A673 (cell line): ENCODE measurements around the gene ERAP2. TPM values are rescaled to one million over a fixed set of nuclear protein-coding genes. Genes with fewer than 3 reads are reported as not detected.

Experiments
- BruUV-seq: library from RNA; stranded (reverse); fragments of 400-500 nt; replicated peaks from 2 replicates; lab custom pipeline; 2021; lab: Mats Ljungman, UMichigan
- CTCF ChIA-PET: fragments of 300-600 bp; sonication (Branson Sonifier 250); formaldehyde crosslinking; loops from one replicate; lab custom pipeline; 2022; ENCODE audit warnings: antibody characterized with exemption; lab: Charles Lee
- POLR2A ChIA-PET: fragments of 300-600 bp; sonication (Branson Sonifier 250); formaldehyde crosslinking; loops from one replicate; lab custom pipeline; 2022; ENCODE audit warnings: antibody characterized with exemption; ENCODE audit not compliant: low non-redundant PET; lab: Charles Lee
- DNase-seq: peaks from one replicate; pipeline ENCODE4 v3.0.0-alpha.2; 2015; ENCODE audit warnings: low spot score
- H3K27ac ChIP-seq: fragments of 200-600 bp; sonication (generic); 2 replicates; pipeline ENCODE4 v1.5.1; 2016; ENCODE audit warnings: mixed run types, low read depth, mild to moderate bottlenecking, mixed read lengths, antibody characterized with exemption, low read length; ENCODE audit not compliant: poor library complexity, severe bottlenecking
- H3K27me3 ChIP-seq: fragments of 200-600 bp; sonication (generic); replicated peaks from 2 replicates; pipeline ENCODE4 v1.6.1; 2017; ENCODE audit warnings: mixed run types, low read depth, mild to moderate bottlenecking, mixed read lengths, antibody characterized with exemption, low read length; ENCODE audit not compliant: insufficient read depth, poor library complexity
- H3K36me3 ChIP-seq: fragments of 200-600 bp; sonication (generic); 2 replicates; pipeline ENCODE4 v1.6.1; 2016; ENCODE audit warnings: mixed run types, mild to moderate bottlenecking, mixed read lengths, antibody characterized with exemption, low read length; ENCODE audit not compliant: insufficient read depth, poor library complexity, severe bottlenecking
- H3K4me1 ChIP-seq: fragments of 200-600 bp; sonication (generic); 2 replicates; pipeline ENCODE4 v1.6.1; 2017; ENCODE audit warnings: mixed run types, mild to moderate bottlenecking, mixed read lengths, antibody characterized with exemption, low read length; ENCODE audit not compliant: insufficient read depth, poor library complexity, severe bottlenecking
- H3K4me3 ChIP-seq: fragments of 200-600 bp; sonication (generic); 2 replicates; pipeline ENCODE4 v1.5.1; 2016; ENCODE audit warnings: low read depth, mixed run types, mild to moderate bottlenecking, mixed read lengths, low read length; ENCODE audit not compliant: poor library complexity, severe bottlenecking
- H3K9me3 ChIP-seq: fragments of 200-600 bp; sonication (generic); 2 replicates; pipeline ENCODE4 v1.6.1; 2016; ENCODE audit warnings: mixed run types, low read depth, mild to moderate bottlenecking, mixed read lengths, antibody characterized with exemption, low read length; ENCODE audit not compliant: poor library complexity, severe bottlenecking
- EZH2 ChIP-seq: fragments of 200-600 bp; sonication (generic); IDR thresholded peaks from 2 replicates; pipeline ENCODE4 v1.6.1; 2017; ENCODE audit warnings: borderline replicate concordance, low read depth, mild to moderate bottlenecking, mixed read lengths, antibody characterized with exemption, low read length; ENCODE audit not compliant: poor library complexity, severe bottlenecking
- intact Hi-C: fragments of 100-400 bp; cut with micrococcal nuclease; formaldehyde crosslinking; loops from one replicate; pipeline ENCODE4 v1.10.0; 2022; ENCODE audit not compliant: unreplicated experiment
- total RNA-seq: library from RNA; stranded (reverse); gene quantifications from 2 replicates; pipeline ENCODE4 v1.2.3, GENCODE V29; 2021
- TF ChIP-seq, protein P1 (sequence below): fragments of 300-800, 200-600 bp; sonication (generic); conservative IDR thresholded peaks from 2 replicates; pipeline ENCODE4 v1.5.1; 2017; ENCODE audit warnings: low read depth, mild to moderate bottlenecking, antibody characterized with exemption, low read length, moderate library complexity, mixed read lengths

Gene ERAP2
- total RNA-seq, 1 experiment from 2014 or later: 2.6 TPM

DNA sequence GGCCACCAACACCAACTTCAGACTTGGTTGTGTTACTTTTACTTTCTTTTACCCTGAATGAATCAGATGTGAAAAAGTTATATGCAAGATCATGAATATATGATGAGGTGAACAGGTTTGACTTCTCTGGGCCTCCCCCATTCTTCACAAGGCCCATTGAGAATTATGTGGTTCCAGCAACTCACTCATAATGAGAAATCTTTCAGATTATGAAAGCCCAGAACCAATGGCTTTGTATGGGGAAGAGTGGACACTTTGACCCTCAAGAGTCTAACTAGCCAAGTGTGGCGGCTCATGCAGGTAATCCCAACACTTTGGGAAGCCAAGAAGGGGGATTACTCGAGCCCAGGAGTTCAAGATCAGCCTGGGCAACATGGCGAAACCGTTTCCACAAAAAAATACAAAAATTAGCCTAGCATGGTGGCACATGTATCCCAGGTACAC is 43.5 kb downstream of the ERAP2 start:
- Histone ChIP-seq H3K9me3 (no peaks in the 10 kb centered on the region), H3K36me3 (no peaks in the 10 kb centered on the region), H3K27me3 (no peaks in the 10 kb centered on the region), H3K4me1 (no peaks in the 10 kb centered on the region), H3K27ac (no peak overlapping the region), H3K4me3 (no peak overlapping the region)
- no TSS peak for BruUV-seq
- CTCF ChIA-PET: no interaction called here
- POLR2A ChIA-PET: no interaction called here
- no peak for DNase-seq
- TF ChIP-seq, protein P1, sequence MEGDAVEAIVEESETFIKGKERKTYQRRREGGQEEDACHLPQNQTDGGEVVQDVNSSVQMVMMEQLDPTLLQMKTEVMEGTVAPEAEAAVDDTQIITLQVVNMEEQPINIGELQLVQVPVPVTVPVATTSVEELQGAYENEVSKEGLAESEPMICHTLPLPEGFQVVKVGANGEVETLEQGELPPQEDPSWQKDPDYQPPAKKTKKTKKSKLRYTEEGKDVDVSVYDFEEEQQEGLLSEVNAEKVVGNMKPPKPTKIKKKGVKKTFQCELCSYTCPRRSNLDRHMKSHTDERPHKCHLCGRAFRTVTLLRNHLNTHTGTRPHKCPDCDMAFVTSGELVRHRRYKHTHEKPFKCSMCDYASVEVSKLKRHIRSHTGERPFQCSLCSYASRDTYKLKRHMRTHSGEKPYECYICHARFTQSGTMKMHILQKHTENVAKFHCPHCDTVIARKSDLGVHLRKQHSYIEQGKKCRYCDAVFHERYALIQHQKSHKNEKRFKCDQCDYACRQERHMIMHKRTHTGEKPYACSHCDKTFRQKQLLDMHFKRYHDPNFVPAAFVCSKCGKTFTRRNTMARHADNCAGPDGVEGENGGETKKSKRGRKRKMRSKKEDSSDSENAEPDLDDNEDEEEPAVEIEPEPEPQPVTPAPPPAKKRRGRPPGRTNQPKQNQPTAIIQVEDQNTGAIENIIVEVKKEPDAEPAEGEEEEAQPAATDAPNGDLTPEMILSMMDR: no peak
- no peak for TF ChIP-seq EZH2
- intact Hi-C loops: no loop called here

DNA sequence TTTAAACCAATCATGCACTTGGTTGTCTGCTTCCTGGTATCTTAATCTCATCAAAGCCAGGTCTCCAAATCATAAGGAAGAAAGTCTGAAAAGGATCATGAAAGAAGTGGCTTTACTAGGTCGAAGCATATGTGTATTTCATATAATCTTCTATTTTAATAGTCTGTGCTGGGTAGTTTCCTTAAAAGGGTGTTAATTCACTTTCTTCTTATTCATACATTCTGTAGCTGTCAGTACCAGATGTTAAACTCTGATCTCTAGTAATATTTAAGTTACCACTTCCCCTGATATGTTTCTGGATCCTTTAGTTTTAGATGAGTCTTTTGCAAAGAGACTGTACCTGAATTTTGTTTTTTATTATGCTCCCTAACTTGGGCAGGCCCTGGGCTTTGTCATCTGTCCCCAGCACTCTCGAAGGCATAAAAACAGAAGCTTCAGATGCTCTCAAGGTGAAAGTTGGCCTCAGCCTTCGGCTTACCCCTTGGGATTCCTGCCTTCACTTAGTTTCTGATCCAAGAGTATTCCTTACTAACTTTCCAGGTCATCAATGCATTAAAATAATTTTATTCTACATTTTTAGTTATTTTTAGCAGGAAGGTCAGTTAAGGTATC is 44.5 kb downstream of the ERAP2 start:
- CTCF ChIA-PET: no interaction called here
- no peak for DNase-seq
- TF ChIP-seq, protein P1: no peak
- no peak for TF ChIP-seq EZH2
- no peak overlapping the region for H3K27ac ChIP-seq
- no peak overlapping the region for H3K4me3 ChIP-seq
- no TSS peak for BruUV-seq
- H3K36me3 ChIP-seq: no peaks in the 10 kb centered on the region
- no peaks in the 10 kb centered on the region for H3K9me3 ChIP-seq
- POLR2A ChIA-PET: no interaction called here
- intact Hi-C loops: no loop called here
- no peaks in the 10 kb centered on the region for H3K4me1 ChIP-seq
- H3K27me3 ChIP-seq: no peaks in the 10 kb centered on the region

GRCh38 chr5:96922499-96923244 is 46.4 kb downstream of the ERAP2 start:
- no peak overlapping the region for H3K4me3 ChIP-seq
- POLR2A ChIA-PET: no interaction called here
- H3K9me3 ChIP-seq: no peaks in the 10 kb centered on the region
- CTCF ChIA-PET: no interaction called here
- H3K4me1 ChIP-seq: no peaks in the 10 kb centered on the region
- intact Hi-C loops: no loop called here
- DNase-seq: no peak
- no peak overlapping the region for H3K27ac ChIP-seq
- H3K27me3 ChIP-seq: no peaks in the 10 kb centered on the region
- H3K36me3 ChIP-seq: no peaks in the 10 kb centered on the region
- no TSS peak for BruUV-seq
- TF ChIP-seq, protein P1: no peak
- no peak for TF ChIP-seq EZH2
